Colonic mucosa (tissue), 4 donors: Measurements from ENCODE around the gene TMEM191C. TPM values are rescaled to one million over a fixed set of nuclear protein-coding genes. Genes with fewer than 3 reads are reported as not detected.

Source experiments
- DNase-seq: peaks from one replicate; pipeline ENCODE4 v3.0.0-alpha.2; 2020
- H3K27ac ChIP-seq: fragments of 200-600 bp; one replicate; pipeline ENCODE4 v1.8.0; 2021
- H3K27me3 ChIP-seq: fragments of 200-600 bp; one replicate; pipeline ENCODE4 v1.8.0; 2021
- H3K36me3 ChIP-seq: fragments of 200-600 bp; one replicate; pipeline ENCODE4 v1.8.0; 2021
- H3K4me1 ChIP-seq: fragments of 200-600 bp; one replicate; pipeline ENCODE4 v1.8.0; 2021; ENCODE audit warnings: mild to moderate bottlenecking
- H3K4me3 ChIP-seq: fragments of 200-600 bp; one replicate; pipeline ENCODE4 v1.8.0; 2021
- H3K9ac ChIP-seq, 2 donors: one replicate each; pipeline ENCODE4 v1.7.0; 2013; ENCODE audit warnings: control low read depth in 2 of 2, low read depth in 2 of 2, low read length in 2 of 2
- H3K9me3 ChIP-seq: fragments of 200-600 bp; one replicate; pipeline ENCODE4 v1.8.0; 2021
- intact Hi-C: fragments of 100-400 bp; cut with DNase I; formaldehyde crosslinking; loops from one replicate; pipeline ENCODE4 v1.14.1; 2022
- total RNA-seq, 2 donors: library from RNA; stranded (reverse); fragmentation: NEBNext Ultra II Directional in 1 of 2; extraction: Animal tissue kit (Norgen Biotek cat#: 25700) in 1 of 2; gene quantifications; one replicate each; pipeline ENCODE4 v1.2.1, GENCODE V29; 2021
- TF ChIP-seq, protein P1 (sequence below): fragments of 200-600 bp; IDR thresholded peaks from one replicate; pipeline ENCODE4 v1.8.0; 2022; ENCODE audit warnings: antibody characterized with exemption, mild to moderate bottlenecking
- donor health status: healthy.
- donor health status: DM: no; HTN: no; CAD: no.
- donor health status: DM: no; HTN: no; CAD: no.

The TMEM191C gene
- total RNA-seq, 2 donors from 2014 or later: 0.80 to 3.3 TPM

GRCh38 chr22:21446128-21446826, 20.9 kb upstream of the TMEM191C start:
- TF ChIP-seq, protein P1, sequence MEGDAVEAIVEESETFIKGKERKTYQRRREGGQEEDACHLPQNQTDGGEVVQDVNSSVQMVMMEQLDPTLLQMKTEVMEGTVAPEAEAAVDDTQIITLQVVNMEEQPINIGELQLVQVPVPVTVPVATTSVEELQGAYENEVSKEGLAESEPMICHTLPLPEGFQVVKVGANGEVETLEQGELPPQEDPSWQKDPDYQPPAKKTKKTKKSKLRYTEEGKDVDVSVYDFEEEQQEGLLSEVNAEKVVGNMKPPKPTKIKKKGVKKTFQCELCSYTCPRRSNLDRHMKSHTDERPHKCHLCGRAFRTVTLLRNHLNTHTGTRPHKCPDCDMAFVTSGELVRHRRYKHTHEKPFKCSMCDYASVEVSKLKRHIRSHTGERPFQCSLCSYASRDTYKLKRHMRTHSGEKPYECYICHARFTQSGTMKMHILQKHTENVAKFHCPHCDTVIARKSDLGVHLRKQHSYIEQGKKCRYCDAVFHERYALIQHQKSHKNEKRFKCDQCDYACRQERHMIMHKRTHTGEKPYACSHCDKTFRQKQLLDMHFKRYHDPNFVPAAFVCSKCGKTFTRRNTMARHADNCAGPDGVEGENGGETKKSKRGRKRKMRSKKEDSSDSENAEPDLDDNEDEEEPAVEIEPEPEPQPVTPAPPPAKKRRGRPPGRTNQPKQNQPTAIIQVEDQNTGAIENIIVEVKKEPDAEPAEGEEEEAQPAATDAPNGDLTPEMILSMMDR: no peak
- DNase-seq: no peak

GRCh38 chr22:21446827-21447690, 20.1 kb upstream of the TMEM191C start:
- DNase-seq: no peak
- Histone ChIP-seq H3K27ac (no peak overlapping the region), H3K4me1 (no peaks in the 10 kb centered on the region), H3K9ac (no peak overlapping the region), H3K27me3 (no peaks in the 10 kb centered on the region), H3K36me3 (peaks cover 4% of the 10 kb centered on the region), H3K9me3 (no peaks in the 10 kb centered on the region), H3K4me3 (no peak overlapping the region)
- intact Hi-C loops: no loop called here
- TF ChIP-seq, protein P1: no peak

More at GRCh38 chr22:21446128-21446826, 20.9 kb upstream of the TMEM191C start:
- intact Hi-C loops: no loop called here
- Histone ChIP-seq H3K36me3 (peaks cover 4% of the 10 kb centered on the region), H3K4me1 (no peaks in the 10 kb centered on the region), H3K27me3 (no peaks in the 10 kb centered on the region), H3K4me3 (no peak overlapping the region), H3K9me3 (no peaks in the 10 kb centered on the region), H3K9ac (no peak overlapping the region), H3K27ac (no peak overlapping the region)

DNA sequence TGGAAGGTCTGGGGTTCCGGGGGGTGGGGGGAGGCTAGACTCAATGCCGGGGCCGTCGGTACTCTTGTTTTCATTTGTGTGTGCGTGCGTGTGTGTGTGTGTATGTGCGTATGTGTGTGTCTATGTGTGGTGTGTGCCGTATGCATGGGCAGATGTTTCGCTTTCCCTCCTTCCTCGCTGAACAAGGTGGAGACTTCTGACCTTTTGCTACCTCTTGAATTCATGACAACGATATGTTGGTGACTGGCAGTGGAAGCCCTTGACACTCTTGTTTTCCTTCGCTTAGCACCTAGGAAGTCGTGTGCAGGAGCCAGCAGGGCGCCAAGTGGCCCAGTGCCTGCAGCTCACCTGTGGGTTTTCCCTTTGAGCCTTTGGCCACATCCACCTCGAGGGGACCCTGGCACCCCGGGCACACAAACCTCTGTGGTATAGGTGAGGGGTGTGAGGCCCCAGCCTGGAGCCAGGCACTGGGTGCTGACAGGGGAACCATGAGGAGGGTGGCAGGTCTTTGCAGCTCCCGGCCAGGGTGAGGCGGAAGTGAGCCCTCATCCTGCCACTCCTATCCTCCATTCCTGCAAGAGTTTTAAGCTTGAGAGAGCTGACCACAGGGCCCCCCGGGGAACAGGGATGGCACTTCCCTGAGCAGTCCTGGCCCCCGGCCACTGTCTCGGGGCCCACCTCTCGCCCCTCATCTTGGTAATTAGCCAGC, 19.3 kb upstream of the TMEM191C start:
- Histone ChIP-seq H3K4me3 (no peak overlapping the region), H3K9me3 (no peaks in the 10 kb centered on the region), H3K27me3 (no peaks in the 10 kb centered on the region), H3K36me3 (peaks cover 4% of the 10 kb centered on the region), H3K9ac (no peak overlapping the region), H3K4me1 (no peaks in the 10 kb centered on the region), H3K27ac (no peak overlapping the region)
- TF ChIP-seq, protein P1: no peak
- DNase-seq: no peak
- intact Hi-C loops: no loop called here

DNA sequence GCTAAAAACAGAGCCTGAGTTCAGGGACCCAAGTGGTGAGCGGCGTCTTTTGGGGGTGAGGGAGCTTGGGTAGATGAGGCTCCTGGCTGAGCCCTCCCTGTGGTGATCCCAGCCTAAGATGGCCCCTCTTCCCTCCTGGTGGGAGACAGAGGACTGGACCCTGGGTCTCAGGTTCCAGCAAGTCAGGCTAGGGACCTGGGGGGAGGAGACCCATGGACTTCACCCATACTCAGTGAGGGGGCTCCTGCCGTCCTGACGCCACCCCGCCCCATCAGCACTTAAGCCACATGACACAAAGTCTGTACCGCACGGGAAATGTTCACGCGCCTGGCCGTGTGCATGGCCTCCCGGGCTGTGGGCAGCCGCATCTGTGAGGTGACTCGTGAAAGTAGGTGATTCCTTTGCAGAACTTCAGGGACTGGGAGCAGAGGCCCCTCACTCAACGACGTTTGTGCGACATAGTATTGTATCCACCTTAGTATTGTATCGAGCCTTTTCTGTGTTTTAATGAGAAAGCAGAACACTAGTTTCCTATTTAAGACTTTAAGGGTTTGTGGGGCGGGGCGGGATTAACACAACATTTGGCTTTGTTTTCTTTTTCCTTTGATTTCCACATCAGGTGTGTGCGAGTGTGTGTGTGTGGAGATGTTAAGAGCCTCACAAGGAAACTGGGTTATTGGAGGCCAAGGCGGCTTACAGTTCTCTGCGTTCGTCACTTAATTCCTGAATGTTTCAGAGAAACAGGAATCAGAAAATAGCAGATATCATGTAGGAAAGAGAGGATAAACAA, 18.4 kb upstream of the TMEM191C start:
- DNase-seq: no peak
- H3K27me3 ChIP-seq: no peaks in the 10 kb centered on the region
- H3K36me3 ChIP-seq: peaks cover 4% of the 10 kb centered on the region
- intact Hi-C loops: no loop called here
- no peak overlapping the region for H3K27ac ChIP-seq
- H3K4me3 ChIP-seq: no peak overlapping the region
- TF ChIP-seq, protein P1: no peak
- H3K4me1 ChIP-seq: no peaks in the 10 kb centered on the region
- no peak overlapping the region for H3K9ac ChIP-seq
- H3K9me3 ChIP-seq: no peaks in the 10 kb centered on the region
